ENCODE measurements around the gene CREBBP. TPM values are rescaled to one million over a fixed set of nuclear protein-coding genes. Genes with fewer than 3 reads are reported as not detected.

CREBBP gene
- total RNA-seq, 2 donors from 2014 or later: 82.2 to 143 TPM

DNA sequence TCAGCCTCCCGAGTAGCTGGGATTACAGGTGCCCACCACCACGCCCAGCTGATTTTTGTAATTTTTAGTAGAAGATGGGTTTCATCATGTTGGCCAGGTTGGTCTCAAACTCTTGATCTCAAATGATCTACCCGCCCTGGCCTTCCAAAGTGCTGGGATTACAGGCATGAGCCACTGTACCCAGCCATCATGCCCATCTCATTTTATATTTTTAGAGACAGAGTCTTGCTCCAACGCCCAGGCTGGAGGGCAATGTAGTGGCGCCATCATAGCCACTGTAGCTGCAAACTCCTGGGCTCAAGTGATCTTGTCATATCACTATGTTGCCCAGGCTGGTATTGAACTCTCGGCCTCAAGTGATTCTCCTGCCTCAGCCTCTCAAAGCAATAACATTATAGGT, 120.0 kb downstream of the CREBBP start:
- intact Hi-C loops (cut with DNase I): no loop called here
- Histone ChIP-seq H3K4me1 (replicated peaks) (no peaks in the 10 kb centered on the region), H3K9me3 (no peaks in the 10 kb centered on the region), H3K36me3 (peaks cover 3 to 11% of the 10 kb centered on the region in 2 donors), H3K27ac (no peak overlapping the region), H3K27me3 (replicated peaks; ENCODE audit: insufficient read depth) (no peaks in the 10 kb centered on the region), H3K4me3 (no peak overlapping the region)
- TF ChIP-seq POLR2A (IDR thresholded peaks at IDR 0.05) (no peak), POLR2AphosphoS5 (IDR thresholded peaks at IDR 0.05) (no peak)
- TF ChIP-seq, protein P1, sequence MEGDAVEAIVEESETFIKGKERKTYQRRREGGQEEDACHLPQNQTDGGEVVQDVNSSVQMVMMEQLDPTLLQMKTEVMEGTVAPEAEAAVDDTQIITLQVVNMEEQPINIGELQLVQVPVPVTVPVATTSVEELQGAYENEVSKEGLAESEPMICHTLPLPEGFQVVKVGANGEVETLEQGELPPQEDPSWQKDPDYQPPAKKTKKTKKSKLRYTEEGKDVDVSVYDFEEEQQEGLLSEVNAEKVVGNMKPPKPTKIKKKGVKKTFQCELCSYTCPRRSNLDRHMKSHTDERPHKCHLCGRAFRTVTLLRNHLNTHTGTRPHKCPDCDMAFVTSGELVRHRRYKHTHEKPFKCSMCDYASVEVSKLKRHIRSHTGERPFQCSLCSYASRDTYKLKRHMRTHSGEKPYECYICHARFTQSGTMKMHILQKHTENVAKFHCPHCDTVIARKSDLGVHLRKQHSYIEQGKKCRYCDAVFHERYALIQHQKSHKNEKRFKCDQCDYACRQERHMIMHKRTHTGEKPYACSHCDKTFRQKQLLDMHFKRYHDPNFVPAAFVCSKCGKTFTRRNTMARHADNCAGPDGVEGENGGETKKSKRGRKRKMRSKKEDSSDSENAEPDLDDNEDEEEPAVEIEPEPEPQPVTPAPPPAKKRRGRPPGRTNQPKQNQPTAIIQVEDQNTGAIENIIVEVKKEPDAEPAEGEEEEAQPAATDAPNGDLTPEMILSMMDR (IDR thresholded peaks at IDR 0.05): no peak
- WGBS: 96% methylated on average over 6 of the region's 6 CpGs
- DNase-seq (ENCODE audit: low spot score): no peak

DNA sequence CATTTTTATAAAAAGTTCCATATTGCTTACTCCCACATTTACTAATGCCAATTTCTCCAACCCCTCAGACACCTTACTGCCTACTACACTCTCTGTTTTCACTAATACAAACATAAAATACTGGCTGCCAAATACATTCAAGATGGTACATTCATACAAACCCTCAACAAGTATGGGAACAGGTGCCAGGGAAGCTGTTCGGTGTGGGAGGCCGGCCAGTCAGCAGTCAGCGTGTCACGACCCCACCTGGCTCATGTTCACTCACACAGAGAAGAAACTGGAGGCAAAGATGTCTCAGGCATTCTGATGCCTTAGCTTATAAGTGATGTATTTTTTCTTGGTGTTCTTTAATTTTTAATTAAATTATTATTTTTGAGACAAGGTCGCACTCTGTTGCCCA, 120.8 kb downstream of the CREBBP start:
- H3K36me3 ChIP-seq: peaks cover 3% of the 10 kb centered on the region in 2 donors
- H3K27me3 ChIP-seq (replicated peaks; ENCODE audit: insufficient read depth): no peaks in the 10 kb centered on the region
- TF ChIP-seq, protein P1 (IDR thresholded peaks at IDR 0.05): no peak
- TF ChIP-seq POLR2AphosphoS5 (IDR thresholded peaks at IDR 0.05) (no peak), POLR2A (IDR thresholded peaks at IDR 0.05) (no peak)
- no peak for DNase-seq (ENCODE audit: low spot score)
- WGBS: 62% methylated on average over 5 of the region's 5 CpGs
- no peak overlapping the region for H3K27ac ChIP-seq
- H3K9me3 ChIP-seq: no peaks in the 10 kb centered on the region
- intact Hi-C loops (cut with DNase I): no loop called here
- no peak overlapping the region for H3K4me3 ChIP-seq
- H3K4me1 ChIP-seq (replicated peaks): no peaks in the 10 kb centered on the region

DNA sequence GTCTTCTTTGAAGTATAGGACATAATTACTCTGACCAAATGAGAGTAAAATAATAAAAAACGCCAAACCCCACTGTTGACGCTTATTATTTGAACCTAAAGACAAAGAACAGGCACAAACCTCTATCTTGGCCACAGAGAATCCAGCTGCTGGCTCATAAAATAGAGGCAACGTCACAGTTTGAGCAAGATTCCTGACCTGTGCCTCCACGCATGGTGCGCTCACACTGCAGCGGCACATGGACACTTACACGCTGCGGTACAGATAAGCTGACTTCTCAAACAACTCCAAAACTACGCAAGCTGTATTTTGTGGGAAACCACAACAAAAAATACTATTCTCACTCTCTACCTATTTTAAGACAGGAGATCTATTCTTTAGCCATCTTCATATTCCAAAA, 124.4 kb downstream of the CREBBP start:
- peaks cover 3% of the 10 kb centered on the region in 2 donors for H3K36me3 ChIP-seq
- TF ChIP-seq POLR2AphosphoS5 (IDR thresholded peaks at IDR 0.05) (no peak), POLR2A (IDR thresholded peaks at IDR 0.05) (no peak)
- TF ChIP-seq, protein P1 (IDR thresholded peaks at IDR 0.05): no peak
- no peaks in the 10 kb centered on the region for H3K27me3 ChIP-seq (replicated peaks; ENCODE audit: insufficient read depth)
- H3K9me3 ChIP-seq: no peaks in the 10 kb centered on the region
- no peak overlapping the region for H3K27ac ChIP-seq
- no peak for DNase-seq (ENCODE audit: low spot score)
- no peak overlapping the region for H3K4me3 ChIP-seq
- WGBS: 83% methylated on average over 9 of the region's 9 CpGs
- no peaks in the 10 kb centered on the region for H3K4me1 ChIP-seq (replicated peaks)
- intact Hi-C loops (cut with DNase I): no loop called here

DNA sequence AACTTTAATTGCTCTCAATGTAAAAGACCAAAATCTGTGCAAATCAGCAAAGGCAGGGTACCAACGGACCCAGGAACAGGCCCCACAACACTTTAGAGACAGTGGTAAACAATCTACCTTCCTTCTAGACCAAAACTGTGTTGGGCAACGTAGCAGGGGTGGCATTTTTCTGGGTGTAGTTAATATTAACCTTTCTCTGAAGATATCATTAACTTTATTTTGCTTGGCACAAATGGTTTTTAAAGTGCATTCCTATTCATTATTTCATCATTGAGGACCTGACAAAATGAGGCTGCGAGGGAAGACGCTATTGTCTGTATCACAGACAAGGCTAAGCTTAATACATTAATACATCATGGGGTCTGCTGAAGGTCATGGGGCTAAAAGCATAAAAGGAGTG, 125.3 kb downstream of the CREBBP start:
- no peak for DNase-seq (ENCODE audit: low spot score)
- Histone ChIP-seq H3K27ac (no peak overlapping the region), H3K4me3 (no peak overlapping the region), H3K27me3 (replicated peaks; ENCODE audit: insufficient read depth) (no peaks in the 10 kb centered on the region), H3K9me3 (no peaks in the 10 kb centered on the region), H3K4me1 (replicated peaks) (no peaks in the 10 kb centered on the region), H3K36me3 (peaks cover 3% of the 10 kb centered on the region in 2 donors)
- WGBS: 88% methylated on average over 4 of the region's 4 CpGs
- intact Hi-C loops (cut with DNase I): no loop called here
- TF ChIP-seq POLR2AphosphoS5 (IDR thresholded peaks at IDR 0.05): no peak
- TF ChIP-seq POLR2A (IDR thresholded peaks at IDR 0.05): no peak
- TF ChIP-seq, protein P1 (IDR thresholded peaks at IDR 0.05): no peak

DNA sequence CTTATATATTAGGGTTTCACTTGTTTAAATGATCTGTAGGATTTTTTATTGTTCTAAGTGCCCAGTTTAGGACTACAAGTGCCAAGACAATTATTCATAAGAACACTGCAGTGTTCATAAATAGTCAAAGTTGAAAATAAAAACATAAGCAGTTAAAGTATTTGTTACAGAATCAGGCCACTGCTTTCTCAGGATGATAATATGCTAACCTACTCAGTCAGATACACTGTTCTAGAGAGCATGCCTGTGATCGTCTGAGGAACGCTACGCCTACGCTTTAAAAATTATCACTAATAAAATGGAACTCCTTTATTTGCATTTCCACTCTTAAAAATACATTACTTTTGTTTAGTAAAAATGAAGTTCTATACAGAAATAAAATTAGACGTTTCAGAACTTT, 125.7 kb downstream of the CREBBP start:
- DNase-seq (ENCODE audit: low spot score): no peak
- no peaks in the 10 kb centered on the region for H3K27me3 ChIP-seq (replicated peaks; ENCODE audit: insufficient read depth)
- no peak overlapping the region for H3K4me3 ChIP-seq
- TF ChIP-seq POLR2AphosphoS5 (IDR thresholded peaks at IDR 0.05) (no peak), POLR2A (IDR thresholded peaks at IDR 0.05) (no peak)
- TF ChIP-seq, protein P1 (IDR thresholded peaks at IDR 0.05): no peak
- intact Hi-C loops (cut with DNase I): no loop called here
- H3K27ac ChIP-seq: no peak overlapping the region
- H3K9me3 ChIP-seq: no peaks in the 10 kb centered on the region
- WGBS: 76% methylated on average over 5 of the region's 5 CpGs
- H3K4me1 ChIP-seq (replicated peaks): no peaks in the 10 kb centered on the region
- peaks cover 3% of the 10 kb centered on the region in 2 donors for H3K36me3 ChIP-seq

All from prostate gland (tissue), 2 donors.